ENCODE results near the gene PSENEN.
A peak's percentile ranks its signal among the peaks of the same experiment; 100 is the strongest.

The PSENEN gene

DNA sequence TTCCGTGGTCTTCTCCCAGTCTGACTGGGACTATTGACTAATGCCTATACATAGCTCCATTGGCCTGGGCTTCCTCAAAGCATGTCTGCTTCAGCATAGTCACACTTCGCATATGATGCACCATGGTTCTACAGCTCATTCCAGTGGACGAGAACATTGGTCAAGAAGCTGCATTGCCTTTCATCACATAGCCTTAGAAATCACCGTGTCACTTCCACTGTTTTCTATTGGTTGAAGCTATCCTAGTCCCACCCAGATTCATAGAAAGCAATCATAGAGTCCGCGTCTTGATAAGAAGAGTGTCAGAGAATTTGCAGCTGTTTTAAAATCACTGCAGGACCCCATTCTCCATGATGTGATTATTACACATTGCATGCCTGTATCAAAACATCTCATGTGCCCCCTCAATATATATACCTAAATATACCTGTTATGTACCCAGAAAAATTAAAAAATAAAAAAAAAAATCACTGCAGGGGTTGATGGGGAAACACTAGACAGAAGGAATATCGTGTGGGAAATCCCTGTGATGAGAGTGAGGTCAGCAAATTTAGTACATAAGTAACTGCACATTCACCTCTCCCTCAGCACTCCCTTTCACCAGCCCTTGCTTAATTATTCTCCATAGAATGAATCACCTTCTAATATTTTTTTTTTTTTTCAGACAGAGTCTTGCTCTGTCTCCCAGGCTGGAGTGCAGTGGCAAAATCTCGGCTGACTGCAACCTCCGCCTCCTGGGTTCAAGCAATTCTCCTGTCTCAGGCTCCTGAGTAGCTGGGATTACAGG is 27.8 kb downstream of the PSENEN start:
- no peak for DNase-seq

DNA sequence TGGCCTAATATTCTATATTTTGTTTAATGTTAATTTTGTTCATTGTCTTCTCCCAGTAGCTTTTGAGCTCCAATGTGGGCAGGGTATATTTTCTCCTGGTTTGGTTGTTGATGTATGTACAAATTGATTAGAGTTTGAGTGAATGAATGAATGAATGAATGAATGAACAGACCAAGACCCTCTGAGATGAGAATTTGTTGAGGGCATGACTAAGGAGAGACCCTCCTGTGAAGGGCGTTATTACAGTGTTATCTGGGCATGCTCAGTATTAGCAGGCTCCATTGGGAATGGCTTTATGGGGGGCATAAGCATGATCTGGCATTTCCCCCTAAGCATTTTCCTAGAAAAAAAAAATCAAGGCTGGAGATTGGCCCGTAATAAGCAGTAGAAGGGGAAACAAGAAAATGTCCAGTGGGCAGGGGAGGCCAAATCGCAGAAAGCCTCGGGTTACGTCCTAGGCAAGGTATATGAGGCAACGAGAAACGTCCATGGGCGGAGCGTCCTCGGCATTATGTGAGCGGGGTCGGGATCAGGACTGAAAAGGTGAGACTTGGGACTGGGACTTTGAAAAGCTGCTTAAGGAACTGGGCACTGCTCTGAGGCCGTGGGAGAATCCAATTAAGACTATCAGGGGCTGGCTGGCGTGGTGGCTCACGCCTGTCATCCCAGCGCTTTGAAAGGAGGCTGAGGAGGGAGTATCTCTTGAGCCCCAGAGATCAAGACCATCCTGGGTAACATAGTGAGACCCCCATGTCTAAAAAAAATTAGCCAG is 29.0 kb downstream of the PSENEN start:
- DNase-seq: no peak

DNA sequence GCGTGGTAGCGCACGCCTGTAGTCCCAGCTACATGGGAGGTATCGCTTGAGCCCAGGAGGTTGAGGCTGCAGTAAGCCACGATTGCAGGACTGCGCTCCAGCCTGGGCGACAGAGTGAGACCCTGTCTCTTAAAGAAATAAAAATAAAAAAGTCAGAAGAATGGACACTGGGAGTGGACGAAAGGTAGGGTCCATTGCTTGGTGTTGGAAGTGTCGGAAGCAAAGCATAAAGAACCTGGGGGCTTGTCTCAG is 29.5 kb downstream of the PSENEN start:
- no peak for DNase-seq

DNA sequence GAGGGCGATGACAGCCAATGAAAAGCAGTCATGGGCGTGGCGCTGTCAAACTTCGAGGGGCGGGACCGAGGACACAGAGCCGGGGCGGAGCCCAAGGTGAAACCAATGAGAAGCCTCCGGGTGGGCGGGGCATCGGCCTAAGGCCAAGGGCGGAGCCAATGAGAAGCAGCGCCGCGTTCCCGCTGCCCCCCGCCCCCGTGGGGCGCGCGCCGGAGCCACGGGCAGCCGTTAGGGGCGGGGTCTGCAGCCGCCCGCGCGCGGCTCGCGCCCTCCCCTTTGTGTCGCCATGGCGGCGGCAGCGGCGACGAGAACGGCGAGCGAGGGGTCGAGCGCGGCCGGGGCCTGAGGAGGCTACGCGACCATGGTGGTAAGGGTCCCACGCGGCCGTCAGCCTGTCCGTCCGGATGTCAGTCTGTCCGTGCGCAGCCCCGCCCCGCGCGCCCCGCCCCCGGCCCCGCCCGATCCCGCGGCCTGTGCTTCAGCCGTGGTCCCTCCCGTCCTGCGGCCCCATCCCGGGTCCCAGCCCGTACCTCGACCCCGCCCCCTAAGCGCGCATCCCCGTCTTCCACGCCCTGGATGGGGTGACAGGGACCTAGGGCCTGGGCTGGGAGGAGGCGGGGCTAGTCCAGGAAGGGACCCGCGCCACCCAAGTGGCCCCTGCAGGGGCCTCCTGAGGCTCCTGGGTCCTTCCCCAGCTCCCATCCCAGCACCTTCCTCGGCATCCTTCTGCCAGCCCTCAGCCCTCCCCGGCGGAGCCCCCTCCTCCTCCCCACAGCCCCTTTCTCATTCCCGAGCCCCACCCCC is 30.0 kb downstream of the PSENEN start, which contains the start of gene ARHGAP33:
TSS of gene ARHGAP33 (plus strand) at position 267 of the 804 bp plus-strand sequence. CDS start at position 362, 95 bp downstream.
- DNase-seq: peak; percentile 86

DNA sequence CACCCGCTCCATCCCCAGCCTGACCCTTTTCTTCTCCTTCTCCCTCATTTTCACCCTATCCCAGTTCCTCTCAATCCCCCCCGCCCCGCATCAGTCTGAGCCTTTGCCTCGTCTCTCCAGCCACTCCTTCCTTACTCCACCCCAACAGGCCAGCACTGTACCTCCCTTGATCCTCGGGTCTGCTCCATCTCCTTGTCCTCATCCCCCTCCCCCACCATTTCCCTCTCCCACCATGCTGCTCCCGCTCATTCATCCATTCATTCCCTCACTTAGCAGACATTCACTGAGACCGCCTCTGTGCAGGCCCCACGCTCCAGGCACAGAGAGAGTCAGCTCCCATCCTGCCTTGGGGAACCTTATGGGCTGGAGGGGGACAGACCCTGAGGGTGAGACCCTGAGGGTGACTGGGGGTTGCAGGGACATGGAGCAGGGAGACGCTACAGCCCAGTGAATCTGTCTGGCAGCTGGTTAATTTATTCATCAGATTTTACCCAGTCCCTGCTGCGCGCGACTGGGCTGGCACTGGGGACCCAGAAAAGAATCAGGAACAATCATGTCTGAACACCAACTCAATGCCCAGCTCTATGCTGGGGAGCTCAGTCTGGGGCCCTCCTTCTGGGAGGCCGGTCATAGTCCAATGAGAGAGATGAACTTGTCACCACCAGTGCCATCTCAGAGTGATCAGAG is 30.8 kb downstream of the PSENEN start:
- no peak for DNase-seq

DNA sequence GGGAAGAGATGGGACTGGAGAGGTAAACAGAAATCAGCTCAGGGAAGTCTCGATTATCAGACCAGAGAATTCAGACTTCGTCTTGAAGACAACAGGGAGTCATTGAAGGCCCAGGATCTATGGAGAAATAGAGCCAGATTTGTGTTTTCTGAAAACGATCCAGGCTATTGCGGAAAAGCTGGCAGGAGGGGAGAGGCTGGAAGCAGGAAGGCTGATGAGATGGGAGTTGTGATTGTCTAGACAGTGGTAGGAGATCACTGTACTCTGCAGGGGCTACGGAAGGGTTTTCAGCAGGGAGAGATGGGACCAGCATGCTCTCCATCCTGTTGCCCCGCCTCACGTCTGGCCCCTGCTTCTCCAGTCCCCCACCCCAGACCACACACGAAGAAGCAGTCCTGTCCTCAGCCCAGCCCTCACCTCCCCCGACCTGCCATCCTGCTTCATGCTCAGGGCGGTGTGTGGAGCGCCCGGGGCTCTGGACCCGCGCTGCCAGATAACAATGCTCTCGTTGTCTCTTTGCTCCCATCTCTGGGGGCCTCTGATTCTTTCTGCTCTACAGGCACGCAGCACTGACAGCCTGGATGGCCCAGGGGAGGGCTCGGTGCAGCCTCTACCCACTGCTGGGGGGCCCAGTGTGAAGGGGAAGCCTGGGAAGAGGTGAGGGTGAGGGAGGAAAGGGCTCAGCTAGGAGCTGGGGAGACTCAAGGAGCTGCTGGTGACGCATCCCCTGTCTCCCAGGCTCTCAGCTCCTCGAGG is 31.8 kb downstream of the PSENEN start:
- no peak for DNase-seq

DNA sequence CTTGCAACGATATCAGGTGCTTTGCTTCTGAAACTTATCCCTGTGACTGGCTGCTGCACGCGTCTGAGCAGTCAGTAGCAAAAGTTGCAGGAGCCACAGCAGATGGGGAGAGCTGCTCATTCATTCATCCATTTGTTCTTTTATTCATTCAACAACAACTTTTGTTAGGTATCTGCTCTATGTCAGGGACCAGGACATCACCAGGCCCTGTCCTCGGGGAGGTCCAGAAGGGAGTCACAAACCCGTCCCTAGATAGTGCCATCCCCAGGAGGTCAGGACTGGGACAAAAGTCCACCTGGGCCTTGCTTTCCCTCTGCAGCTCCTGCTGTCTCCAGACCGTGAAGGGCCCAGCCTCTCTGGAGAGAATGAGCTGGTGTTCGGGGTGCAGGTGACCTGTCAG is 32.5 kb downstream of the PSENEN start:
- no peak for DNase-seq

DNA sequence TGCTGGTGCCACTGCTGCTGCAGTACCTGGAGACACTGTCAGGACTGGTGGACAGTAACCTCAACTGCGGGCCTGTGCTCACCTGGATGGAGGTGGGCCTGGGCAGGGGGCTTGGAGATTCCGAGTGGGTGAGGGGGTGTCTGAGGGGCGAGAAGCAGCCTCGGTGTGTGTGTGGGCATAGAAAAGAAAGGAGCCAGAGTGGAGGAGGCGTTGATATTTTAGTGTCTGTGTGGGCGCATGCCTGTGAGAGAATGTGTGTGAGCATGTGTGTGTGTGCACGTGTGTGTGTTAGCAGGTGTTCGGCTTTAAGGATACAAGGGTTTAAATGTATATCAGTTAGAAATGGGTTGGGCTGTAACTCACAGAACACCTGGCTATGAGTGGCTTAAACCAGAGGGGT is 33.6 kb downstream of the PSENEN start:
- DNase-seq: no peak

DNA sequence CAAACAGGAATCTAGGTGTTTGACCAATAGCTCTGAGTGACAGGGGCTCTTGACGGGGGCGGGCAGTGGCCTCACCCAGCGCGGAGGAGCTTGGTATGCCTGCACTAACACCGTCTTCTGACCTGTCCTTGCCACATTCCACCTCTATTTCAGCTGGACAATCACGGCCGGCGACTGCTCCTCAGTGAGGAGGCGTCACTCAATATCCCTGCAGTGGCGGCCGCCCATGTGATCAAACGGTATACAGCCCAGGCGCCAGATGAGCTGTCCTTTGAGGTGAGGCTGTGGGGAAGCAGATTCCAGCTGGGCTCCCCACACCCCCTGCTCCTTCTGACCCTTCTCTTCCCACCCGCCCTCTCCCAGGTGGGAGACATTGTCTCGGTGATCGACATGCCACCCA is 34.6 kb downstream of the PSENEN start:
- DNase-seq: no peak

DNA sequence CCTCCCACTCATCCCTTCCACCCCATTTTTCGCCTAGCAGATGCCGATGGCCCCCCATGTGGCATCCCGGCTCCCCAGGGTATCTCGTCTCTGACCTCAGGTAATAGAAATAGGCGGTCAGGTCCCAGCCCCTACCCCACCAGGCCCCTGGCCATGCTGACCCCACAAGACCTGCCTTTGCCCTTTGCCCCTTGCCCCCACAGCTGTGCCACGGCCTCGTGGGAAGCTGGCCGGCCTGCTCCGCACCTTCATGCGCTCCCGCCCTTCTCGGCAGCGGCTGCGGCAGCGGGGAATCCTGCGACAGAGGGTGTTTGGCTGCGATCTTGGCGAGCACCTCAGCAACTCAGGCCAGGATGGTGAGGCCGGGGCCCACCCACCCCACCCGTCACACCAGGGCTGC is 35.3 kb downstream of the PSENEN start:
- no peak for DNase-seq

DNA sequence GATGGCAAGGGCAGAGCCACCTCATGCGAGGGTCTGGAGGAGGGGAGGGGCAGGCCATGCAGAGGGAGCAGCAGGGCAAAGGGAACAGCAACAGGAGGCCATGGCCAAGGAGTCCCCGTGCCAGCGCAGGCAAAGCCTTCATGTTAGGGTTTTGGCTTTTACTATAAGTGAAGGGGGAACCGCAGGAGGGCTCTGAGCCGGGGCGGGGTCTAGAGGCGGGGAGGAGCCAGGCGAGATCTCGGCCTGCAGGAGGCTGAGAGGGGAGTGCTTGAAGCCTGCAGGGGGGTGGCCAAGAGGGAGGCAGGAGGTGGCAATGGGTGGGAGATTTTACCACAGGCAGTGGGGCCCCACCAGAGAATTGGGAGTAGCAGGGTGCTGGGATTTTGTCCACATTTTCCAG is 36.2 kb downstream of the PSENEN start:
- DNase-seq: no peak

DNA sequence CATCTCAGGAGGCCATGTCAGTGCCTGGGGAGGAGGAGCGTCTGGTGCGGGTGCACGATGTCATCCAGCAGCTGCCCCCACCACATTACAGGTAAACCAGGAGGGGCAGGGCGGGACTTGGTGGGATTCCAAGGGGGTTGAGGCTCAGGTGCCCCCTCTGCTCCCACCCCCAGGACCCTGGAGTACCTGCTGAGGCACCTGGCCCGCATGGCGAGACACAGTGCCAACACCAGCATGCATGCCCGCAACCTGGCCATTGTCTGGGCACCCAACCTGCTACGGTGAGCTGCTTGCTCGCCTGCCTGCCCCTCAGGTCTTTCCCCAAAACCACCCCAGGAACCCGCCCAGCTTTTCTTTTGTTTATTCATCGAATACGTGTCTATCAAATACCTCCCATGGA is 37.1 kb downstream of the PSENEN start:
- no peak for DNase-seq

DNA sequence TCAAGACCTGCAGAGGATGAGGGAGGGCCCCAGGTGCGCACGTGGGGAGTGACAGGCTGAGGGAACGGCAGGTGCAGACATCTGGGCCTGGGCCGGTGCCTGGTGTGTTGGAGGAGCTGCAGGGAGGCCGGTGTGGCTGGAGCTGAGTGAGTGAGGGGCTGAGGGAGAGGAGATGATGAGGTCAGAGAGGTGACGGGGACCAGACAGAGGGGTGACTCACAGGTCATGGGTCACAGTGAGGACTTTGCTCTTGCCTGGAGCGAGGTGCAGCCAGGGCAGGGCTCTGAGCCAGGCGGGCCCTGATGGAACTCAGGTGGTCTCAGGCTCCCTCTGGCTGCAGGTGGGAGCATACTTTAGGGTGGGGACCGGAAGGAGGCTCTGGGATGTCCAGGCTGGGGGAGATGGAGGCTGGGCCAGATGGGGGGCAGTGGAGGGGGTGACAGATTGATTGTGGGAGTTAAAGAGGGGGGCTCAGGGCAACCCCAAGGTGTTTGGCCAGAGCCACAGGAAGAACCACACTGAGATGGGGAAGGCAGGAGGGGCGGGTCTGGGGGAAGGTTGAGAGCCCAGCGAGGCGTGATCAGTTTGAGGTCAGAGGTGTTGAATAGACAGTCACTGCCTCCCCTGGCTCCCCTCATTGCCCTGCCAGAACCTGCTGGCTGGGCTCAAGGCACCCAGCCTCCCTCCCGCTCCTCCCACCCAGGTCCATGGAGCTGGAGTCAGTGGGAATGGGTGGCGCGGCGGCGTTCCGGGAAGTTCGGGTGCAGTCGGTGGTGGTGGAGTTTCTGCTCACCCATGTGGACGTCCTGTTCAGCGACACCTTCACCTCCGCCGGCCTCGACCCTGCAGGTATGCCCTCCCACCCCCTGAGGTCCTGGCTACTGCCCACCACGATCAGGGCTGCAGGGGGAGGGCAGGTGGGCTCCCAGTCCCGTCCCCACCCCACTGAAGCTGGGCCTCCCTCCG is 38.3 kb downstream of the PSENEN start:
- no peak for DNase-seq

DNA sequence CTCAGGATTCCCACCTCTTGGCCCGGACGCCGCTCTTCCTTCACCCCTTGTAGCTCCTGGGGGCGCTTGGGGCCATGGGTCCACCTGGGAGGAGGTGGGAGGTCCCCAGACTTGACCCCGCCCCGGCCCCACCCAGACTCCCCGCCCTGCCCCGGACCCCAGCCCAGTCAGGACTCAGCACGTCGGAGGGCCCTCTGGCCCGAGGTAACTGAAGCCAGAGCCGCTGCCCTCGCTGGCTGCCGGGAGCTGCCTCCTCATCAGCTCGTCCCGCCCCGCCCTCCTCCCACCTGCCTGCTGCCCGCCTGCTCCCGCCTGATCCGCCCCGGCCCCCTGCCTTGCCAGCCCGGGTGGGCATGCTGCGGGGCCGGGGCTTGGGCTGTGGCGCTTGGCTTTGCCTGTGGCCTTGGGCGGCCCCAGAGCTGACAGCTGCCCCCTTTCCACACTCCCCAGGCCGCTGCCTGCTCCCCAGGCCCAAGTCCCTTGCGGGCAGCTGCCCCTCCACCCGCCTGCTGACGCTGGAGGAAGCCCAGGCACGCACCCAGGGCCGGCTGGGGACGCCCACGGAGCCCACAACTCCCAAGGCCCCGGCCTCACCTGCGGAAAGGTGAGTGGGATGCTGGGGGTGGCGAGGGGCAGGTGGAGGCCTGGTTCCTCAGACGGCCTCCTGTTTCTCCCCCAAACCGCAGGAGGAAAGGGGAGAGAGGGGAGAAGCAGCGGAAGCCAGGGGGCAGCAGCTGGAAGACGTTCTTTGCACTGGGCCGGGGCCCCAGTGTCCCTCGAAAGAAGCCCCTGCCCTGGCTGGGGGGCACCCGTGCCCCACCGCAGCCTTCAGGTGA is 39.3 kb downstream of the PSENEN start:
- no peak for DNase-seq

DNA sequence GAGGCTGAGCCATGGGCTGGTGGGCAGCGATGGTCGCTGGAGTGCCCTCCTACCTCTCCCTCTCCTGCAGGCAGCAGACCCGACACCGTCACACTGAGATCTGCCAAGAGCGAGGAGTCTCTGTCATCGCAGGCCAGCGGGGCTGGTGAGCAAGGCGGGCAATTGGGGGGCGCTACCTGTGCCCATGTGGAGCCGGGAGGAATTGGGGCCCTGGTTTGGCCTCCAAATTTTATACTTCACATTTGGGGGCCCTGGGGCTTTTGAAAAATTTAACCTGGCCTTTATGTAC is 39.8 kb downstream of the PSENEN start:
- no peak for DNase-seq

DNA sequence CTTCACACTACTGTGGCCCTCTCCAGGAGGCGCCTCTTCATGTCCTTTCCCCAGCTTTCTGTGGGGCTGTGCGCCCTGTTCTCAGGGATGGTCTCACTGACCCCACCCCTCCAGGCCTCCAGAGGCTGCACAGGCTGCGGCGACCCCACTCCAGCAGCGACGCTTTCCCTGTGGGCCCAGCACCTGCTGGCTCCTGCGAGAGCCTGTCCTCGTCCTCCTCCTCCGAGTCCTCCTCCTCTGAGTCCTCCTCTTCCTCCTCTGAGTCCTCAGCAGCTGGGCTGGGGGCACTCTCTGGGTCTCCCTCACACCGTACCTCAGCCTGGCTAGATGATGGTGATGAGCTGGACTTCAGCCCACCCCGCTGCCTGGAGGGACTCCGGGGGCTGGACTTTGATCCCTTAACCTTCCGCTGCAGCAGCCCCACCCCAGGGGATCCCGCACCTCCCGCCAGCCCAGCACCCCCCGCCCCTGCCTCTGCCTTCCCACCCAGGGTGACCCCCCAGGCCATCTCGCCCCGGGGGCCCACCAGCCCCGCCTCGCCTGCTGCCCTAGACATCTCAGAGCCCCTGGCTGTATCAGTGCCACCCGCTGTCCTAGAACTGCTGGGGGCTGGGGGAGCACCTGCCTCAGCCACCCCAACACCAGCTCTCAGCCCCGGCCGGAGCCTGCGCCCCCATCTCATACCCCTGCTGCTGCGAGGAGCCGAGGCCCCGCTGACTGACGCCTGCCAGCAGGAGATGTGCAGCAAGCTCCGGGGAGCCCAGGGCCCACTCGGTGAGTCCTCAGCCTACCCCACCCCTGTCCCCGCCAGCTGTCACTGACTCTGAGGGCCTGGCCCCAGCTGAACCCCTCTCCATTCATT is 41.1 kb downstream of the PSENEN start:
- no peak for DNase-seq

DNA sequence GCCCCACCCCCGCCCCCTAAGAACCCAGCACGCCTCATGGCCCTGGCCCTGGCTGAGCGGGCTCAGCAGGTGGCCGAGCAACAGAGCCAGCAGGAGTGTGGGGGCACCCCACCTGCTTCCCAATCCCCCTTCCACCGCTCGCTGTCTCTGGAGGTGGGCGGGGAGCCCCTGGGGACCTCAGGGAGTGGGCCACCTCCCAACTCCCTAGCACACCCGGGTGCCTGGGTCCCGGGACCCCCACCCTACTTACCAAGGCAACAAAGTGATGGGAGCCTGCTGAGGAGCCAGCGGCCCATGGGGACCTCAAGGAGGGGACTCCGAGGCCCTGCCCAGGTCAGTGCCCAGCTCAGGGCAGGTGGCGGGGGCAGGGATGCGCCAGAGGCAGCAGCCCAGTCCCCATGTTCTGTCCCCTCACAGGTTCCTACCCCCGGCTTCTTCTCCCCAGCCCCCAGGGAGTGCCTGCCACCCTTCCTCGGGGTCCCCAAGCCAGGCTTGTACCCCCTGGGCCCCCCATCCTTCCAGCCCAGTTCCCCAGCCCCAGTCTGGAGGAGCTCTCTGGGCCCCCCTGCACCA is 41.9 kb downstream of the PSENEN start:
- DNase-seq: no peak

DNA sequence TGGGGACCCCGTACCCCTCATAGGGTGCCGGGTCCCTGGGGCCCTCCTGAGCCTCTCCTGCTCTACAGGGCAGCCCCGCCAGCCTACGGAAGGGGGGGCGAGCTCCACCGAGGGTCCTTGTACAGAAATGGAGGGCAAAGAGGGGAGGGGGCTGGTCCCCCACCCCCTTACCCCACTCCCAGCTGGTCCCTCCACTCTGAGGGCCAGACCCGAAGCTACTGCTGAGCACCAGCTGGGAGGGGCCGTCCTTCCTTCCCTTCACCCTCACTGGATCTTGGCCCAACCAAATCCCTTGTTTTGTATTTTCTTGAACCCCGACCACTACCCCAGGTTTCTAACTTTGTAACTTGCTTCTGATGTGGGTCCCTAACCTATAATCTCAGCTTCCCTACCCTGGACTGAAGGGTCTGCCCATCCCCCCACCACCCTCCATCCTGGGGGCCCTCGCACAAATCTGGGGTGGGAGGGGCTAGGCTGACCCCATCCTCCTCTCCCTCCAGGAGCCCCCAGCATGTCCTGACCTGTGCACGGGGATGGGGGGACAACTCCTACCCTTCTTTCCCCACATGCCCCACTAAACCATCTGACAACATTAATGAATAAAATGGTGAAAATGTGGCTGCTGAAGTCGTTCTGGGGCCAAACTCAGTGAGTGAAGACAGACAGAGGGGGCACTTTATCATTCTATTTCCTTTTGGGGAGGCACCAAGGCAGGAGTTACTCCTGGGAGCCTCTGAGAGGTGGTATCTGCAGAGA is 42.9 kb downstream of the PSENEN start:
- DNase-seq: no peak

Measured in right kidney (tissue), 1 donor.